Osteoblast (primary cell): ENCODE measurements around the gene ADPRS. TPM values are rescaled to one million over a fixed set of nuclear protein-coding genes. Genes with fewer than 3 reads are reported as not detected.

Experiments used
- DNase-seq: peaks from one replicate; pipeline ENCODE4 v3.0.0; 2011; ENCODE audit warnings: low spot score, mixed read lengths; ENCODE audit not compliant: insufficient read length; ENCODE audit errors: missing footprints
- H2AFZ ChIP-seq: 2 replicates; pipeline ENCODE4 v1.6.0; 2011; ENCODE audit warnings: mild to moderate bottlenecking, low read length
- H3K27ac ChIP-seq: 2 replicates; pipeline ENCODE4 v1.5.1; 2011; ENCODE audit warnings: mild to moderate bottlenecking, low read depth, low read length, moderate library complexity
- H3K27me3 ChIP-seq: 2 replicates; pipeline ENCODE4 v1.6.0; 2012; ENCODE audit warnings: mild to moderate bottlenecking, control low read depth, inconsistent platforms, low read length, moderate library complexity; ENCODE audit not compliant: insufficient read depth
- H3K36me3 ChIP-seq: 2 replicates; pipeline ENCODE4 v1.5.1; 2011; ENCODE audit warnings: mild to moderate bottlenecking, low read length, control low read depth, moderate library complexity; ENCODE audit not compliant: insufficient read depth
- H3K4me1 ChIP-seq: 2 replicates; pipeline ENCODE4 v1.5.1; 2011; ENCODE audit warnings: mild to moderate bottlenecking, low read length, control low read depth, moderate library complexity; ENCODE audit not compliant: insufficient read depth
- H3K4me2 ChIP-seq: 2 replicates; pipeline ENCODE4 v1.6.0; 2011; ENCODE audit warnings: mild to moderate bottlenecking, low read length; ENCODE audit not compliant: insufficient read depth
- H3K4me3 ChIP-seq: fragments of 200-600 bp; sonication (generic); 3 replicates; pipeline ENCODE4 v1.5.1; 2012; ENCODE audit warnings: mild to moderate bottlenecking, low read length, inconsistent platforms; ENCODE audit not compliant: insufficient read depth
- H3K79me2 ChIP-seq: 2 replicates; pipeline ENCODE4 v1.6.0; 2012; ENCODE audit warnings: mild to moderate bottlenecking, low read length, control low read depth, inconsistent platforms; ENCODE audit not compliant: insufficient read depth
- H3K9me3 ChIP-seq: 2 replicates; pipeline ENCODE4 v1.5.1; 2011; ENCODE audit warnings: low read depth, low read length, control low read depth
- H4K20me1 ChIP-seq: 2 replicates; pipeline ENCODE4 v1.6.0; 2012; ENCODE audit warnings: mild to moderate bottlenecking, low read length, control low read depth; ENCODE audit not compliant: insufficient read depth
- total RNA-seq: library from RNA; depleted of rRNA; stranded (reverse); fragments of >200 nt; gene quantifications from 2 replicates; pipeline ENCODE4 v1.2.3, GENCODE V29; 2012
- TF ChIP-seq, protein P1 (sequence below): IDR thresholded peaks from 2 replicates; pipeline ENCODE4 v1.5.1; 2011; ENCODE audit warnings: mild to moderate bottlenecking, low read depth, low read length, moderate library complexity; ENCODE audit errors: extremely low read depth

The ADPRS gene
- total RNA-seq, 1 donor: 24.2 TPM

DNA sequence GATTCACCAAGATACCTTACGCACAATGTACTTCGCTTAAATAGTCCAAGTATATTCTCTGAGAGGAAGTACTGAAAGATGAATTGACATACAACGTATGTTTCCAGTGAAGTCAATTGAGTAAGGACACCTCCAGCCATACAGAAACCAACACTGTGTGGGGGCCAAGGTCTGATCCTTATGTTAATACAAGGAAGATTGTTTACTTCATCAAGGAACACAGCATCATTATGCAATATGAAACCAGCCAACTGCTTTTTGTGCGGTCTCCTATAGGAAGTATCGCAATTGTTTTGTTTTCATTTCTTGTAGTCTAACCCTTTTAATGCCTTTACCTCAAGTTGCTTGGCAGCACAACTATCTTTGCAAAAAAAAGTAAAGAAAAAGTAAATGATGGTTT, 33.0 kb upstream of the ADPRS start:
- H3K27ac ChIP-seq: no peak overlapping the region
- no peak overlapping the region for H2AFZ ChIP-seq
- no peaks in the 10 kb centered on the region for H3K9me3 ChIP-seq
- no peak overlapping the region for H3K4me3 ChIP-seq
- H3K27me3 ChIP-seq: no peaks in the 10 kb centered on the region
- TF ChIP-seq, protein P1, sequence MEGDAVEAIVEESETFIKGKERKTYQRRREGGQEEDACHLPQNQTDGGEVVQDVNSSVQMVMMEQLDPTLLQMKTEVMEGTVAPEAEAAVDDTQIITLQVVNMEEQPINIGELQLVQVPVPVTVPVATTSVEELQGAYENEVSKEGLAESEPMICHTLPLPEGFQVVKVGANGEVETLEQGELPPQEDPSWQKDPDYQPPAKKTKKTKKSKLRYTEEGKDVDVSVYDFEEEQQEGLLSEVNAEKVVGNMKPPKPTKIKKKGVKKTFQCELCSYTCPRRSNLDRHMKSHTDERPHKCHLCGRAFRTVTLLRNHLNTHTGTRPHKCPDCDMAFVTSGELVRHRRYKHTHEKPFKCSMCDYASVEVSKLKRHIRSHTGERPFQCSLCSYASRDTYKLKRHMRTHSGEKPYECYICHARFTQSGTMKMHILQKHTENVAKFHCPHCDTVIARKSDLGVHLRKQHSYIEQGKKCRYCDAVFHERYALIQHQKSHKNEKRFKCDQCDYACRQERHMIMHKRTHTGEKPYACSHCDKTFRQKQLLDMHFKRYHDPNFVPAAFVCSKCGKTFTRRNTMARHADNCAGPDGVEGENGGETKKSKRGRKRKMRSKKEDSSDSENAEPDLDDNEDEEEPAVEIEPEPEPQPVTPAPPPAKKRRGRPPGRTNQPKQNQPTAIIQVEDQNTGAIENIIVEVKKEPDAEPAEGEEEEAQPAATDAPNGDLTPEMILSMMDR: no peak
- no peaks in the 10 kb centered on the region for H4K20me1 ChIP-seq
- H3K79me2 ChIP-seq: no peaks in the 10 kb centered on the region
- no peak for DNase-seq
- H3K4me2 ChIP-seq: no peak overlapping the region
- no peaks in the 10 kb centered on the region for H3K4me1 ChIP-seq
- H3K36me3 ChIP-seq: peaks cover 12% of the 10 kb centered on the region

DNA sequence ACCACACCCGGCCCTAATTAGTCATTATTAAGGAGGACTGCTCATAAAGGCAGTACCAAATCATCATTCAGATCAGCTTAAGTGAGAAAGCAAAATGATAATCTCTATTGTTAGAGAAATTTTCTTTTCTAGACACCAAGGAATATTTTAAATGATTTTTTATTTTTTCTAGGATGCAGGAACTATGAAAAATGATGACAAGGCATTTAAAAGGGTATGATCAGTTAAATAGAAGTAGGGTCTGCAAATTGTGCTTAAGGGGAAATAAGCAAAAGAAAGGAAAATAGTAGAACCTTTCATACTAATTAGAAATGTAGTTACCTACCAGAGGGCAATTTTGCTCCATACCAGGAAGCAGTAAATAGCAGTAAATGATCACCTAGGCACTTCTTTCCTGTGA, 26.4 kb upstream of the ADPRS start:
- Histone ChIP-seq H3K4me3 (no peak overlapping the region), H3K79me2 (no peaks in the 10 kb centered on the region), H4K20me1 (no peaks in the 10 kb centered on the region), H3K27ac (no peak overlapping the region), H3K4me1 (no peaks in the 10 kb centered on the region), H2AFZ (no peak overlapping the region), H3K27me3 (no peaks in the 10 kb centered on the region), H3K9me3 (no peaks in the 10 kb centered on the region), H3K4me2 (no peak overlapping the region), H3K36me3 (no peaks in the 10 kb centered on the region)
- TF ChIP-seq, protein P1: no peak
- DNase-seq: no peak

DNA sequence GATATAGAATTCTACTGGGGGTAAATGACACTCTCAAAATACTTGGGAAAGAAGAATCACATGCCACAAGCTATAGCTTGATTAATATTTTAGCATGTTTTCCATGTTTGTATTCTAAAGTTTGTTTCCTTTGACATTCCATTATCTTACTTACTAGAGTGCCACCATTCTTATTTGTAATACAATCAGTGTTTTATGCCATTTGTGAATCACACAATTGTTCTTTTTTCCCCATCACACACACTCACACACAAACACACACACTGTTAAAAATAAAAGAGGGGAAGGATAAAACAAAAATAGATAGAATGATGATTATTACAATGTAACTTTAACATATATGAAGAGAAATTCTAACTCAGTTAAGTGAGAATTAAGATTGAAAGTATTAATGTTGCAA, 20.8 kb upstream of the ADPRS start:
- TF ChIP-seq, protein P1: no peak
- Histone ChIP-seq H3K79me2 (no peaks in the 10 kb centered on the region), H3K9me3 (no peaks in the 10 kb centered on the region), H4K20me1 (no peaks in the 10 kb centered on the region), H3K4me1 (no peaks in the 10 kb centered on the region), H3K36me3 (no peaks in the 10 kb centered on the region), H3K4me2 (no peak overlapping the region), H3K4me3 (no peak overlapping the region), H2AFZ (no peak overlapping the region), H3K27ac (no peak overlapping the region), H3K27me3 (no peaks in the 10 kb centered on the region)
- DNase-seq: peak; percentile 11

DNA sequence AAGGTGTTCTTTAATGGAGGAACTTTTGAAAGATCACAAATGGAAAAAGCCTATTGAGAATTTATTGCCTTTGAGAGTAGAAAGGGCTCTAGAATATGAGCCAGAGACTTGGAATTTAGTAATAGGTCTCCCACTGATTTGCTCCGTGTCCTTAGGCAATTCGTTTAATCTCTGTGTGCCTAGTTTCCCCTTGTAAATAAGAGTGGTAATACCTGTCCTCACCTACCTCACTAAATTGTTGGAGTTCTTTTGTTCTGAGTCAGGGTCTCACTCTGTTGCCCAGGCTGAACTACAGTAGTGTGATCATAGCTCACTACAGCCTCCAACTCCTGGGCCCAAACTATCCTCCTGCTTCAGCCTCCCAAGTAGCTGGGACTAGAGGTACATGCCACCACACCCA, 19.8 kb upstream of the ADPRS start:
- no peak for DNase-seq
- no peaks in the 10 kb centered on the region for H3K36me3 ChIP-seq

More for the DNA sequence above, 19.8 kb upstream of the ADPRS start:
- H3K79me2 ChIP-seq: no peaks in the 10 kb centered on the region
- H3K4me1 ChIP-seq: no peaks in the 10 kb centered on the region
- H3K27ac ChIP-seq: no peak overlapping the region
- H3K9me3 ChIP-seq: no peaks in the 10 kb centered on the region
- no peak overlapping the region for H2AFZ ChIP-seq
- no peak overlapping the region for H3K4me3 ChIP-seq
- TF ChIP-seq, protein P1: no peak
- no peaks in the 10 kb centered on the region for H4K20me1 ChIP-seq
- no peak overlapping the region for H3K4me2 ChIP-seq
- no peaks in the 10 kb centered on the region for H3K27me3 ChIP-seq
